IMR-90 (cell line): ENCODE results near the gene RNF41.

Experiments used
- BHLHE40 ChIP-seq: fragments of 150-350 bp; IDR thresholded peaks from 2 replicates; pipeline ENCODE4 v1.6.1; 2016; ENCODE audit warnings: mild to moderate bottlenecking, low read depth, low read length
- CEBPB ChIP-seq: IDR thresholded peaks from 2 replicates; pipeline ENCODE4 v1.6.1; 2012; ENCODE audit warnings: low read depth, low read length, improper control_type of control experiment
- CTCF ChIP-seq: conservative IDR thresholded peaks from 2 replicates; pipeline ENCODE4 v1.5.1; 2012; ENCODE audit warnings: mild to moderate bottlenecking, low read depth, low read length, improper control_type of control experiment
- FOS ChIP-seq: fragments of 150-350 bp; IDR thresholded peaks from 2 replicates; pipeline ENCODE4 v1.6.1; 2016; ENCODE audit warnings: low read depth, low read length
- MAFK ChIP-seq: IDR thresholded peaks from 2 replicates; pipeline ENCODE4 v1.6.1; 2012; ENCODE audit warnings: low read depth, low read length, improper control_type of control experiment
- MAZ ChIP-seq: IDR thresholded peaks from 2 replicates; pipeline ENCODE4 v1.6.1; 2012; ENCODE audit warnings: low read depth, mild to moderate bottlenecking, low read length, improper control_type of control experiment, moderate library complexity, borderline replicate concordance
- MXI1 ChIP-seq: IDR thresholded peaks from 2 replicates; pipeline ENCODE4 v1.6.1; 2012; ENCODE audit warnings: low read depth, mild to moderate bottlenecking, low read length, moderate library complexity, borderline replicate concordance
- POLR2A ChIP-seq: IDR thresholded peaks from 2 replicates; pipeline ENCODE4 v1.6.1; 2012; ENCODE audit warnings: mild to moderate bottlenecking, low read depth, low read length
- RAD21 ChIP-seq: IDR thresholded peaks from 2 replicates; pipeline ENCODE4 v1.6.1; 2012; ENCODE audit warnings: low read length, improper control_type of control experiment
- RCOR1 ChIP-seq: IDR thresholded peaks from 2 replicates; pipeline ENCODE4 v1.6.1; 2012; ENCODE audit warnings: mild to moderate bottlenecking, low read length, improper control_type of control experiment; ENCODE audit not compliant: insufficient replicate concordance
- RFX5 ChIP-seq: IDR thresholded peaks from 2 replicates; pipeline ENCODE4 v1.8.0; 2012; ENCODE audit warnings: low read depth, mild to moderate bottlenecking, low read length, moderate library complexity
- SMC3 ChIP-seq: fragments of 150-350 bp; IDR thresholded peaks from 2 replicates; pipeline ENCODE4 v1.6.1; 2016; ENCODE audit warnings: low read depth, mild to moderate bottlenecking, antibody characterized with exemption, low read length, moderate library complexity
- USF2 ChIP-seq: fragments of 150-350 bp; IDR thresholded peaks from 2 replicates; pipeline ENCODE4 v1.6.1; 2017; ENCODE audit warnings: mild to moderate bottlenecking, antibody characterized with exemption, low read length, low read depth

GRCh38 chr12:56234746-56235436, 13.2 kb upstream of the RNF41 start:
- TF ChIP-seq CTCF (no peak), POLR2A (no peak), SMC3 (no peak), MAFK (no peak), RCOR1 (no peak), USF2 (no peak), RAD21 (no peak), BHLHE40 (no peak), MXI1 (no peak), MAZ (no peak), CEBPB (no peak), RFX5 (no peak), FOS (no peak)
